NCI-H524 treated with DMSO at 0.1 percent for 48 hours (cell line): ENCODE results near the gene EEIG2.

Experiments
- DNase-seq: peaks from one replicate; lab custom pipeline; 2025; lab: John Stamatoyannopoulos, UW

Gene EEIG2

GRCh38 chr1:108584428-108584856, 24.5 kb downstream of the EEIG2 start:
- DNase-seq, result no peak

- DNase-seq, result no peak
Observed at GRCh38 chr1:108585313-108585712, 25.4 kb downstream of the EEIG2 start.

- no peak for DNase-seq
Observed at GRCh38 chr1:108590441-108590840, 30.5 kb downstream of the EEIG2 start.

- no peak for DNase-seq
Observed at GRCh38 chr1:108590957-108591356, 31.1 kb downstream of the EEIG2 start.

GRCh38 chr1:108591466-108591865, 31.6 kb downstream of the EEIG2 start:
- no peak for DNase-seq

GRCh38 chr1:108592030-108592759, 32.3 kb downstream of the EEIG2 start:
- DNase-seq, result no peak

GRCh38 chr1:108593448-108593847, 33.5 kb downstream of the EEIG2 start:
- DNase-seq, result no peak

- DNase-seq, result no peak
Observed at GRCh38 chr1:108595507-108595906, 35.6 kb downstream of the EEIG2 start.

- DNase-seq, result no peak
Observed at GRCh38 chr1:108597041-108597440, 37.1 kb downstream of the EEIG2 start.

GRCh38 chr1:108598340-108598739, 38.4 kb downstream of the EEIG2 start:
- DNase-seq, result no peak

- no peak for DNase-seq
Observed at GRCh38 chr1:108600504-108600903, 40.6 kb downstream of the EEIG2 start.

- no peak for DNase-seq
Observed at GRCh38 chr1:108601708-108602410, 42.0 kb downstream of the EEIG2 start.

- DNase-seq, result no peak
Observed at GRCh38 chr1:108605633-108606032, 45.7 kb downstream of the EEIG2 start.

- DNase-seq, result no peak
Observed at GRCh38 chr1:108606478-108606877, 46.6 kb downstream of the EEIG2 start.

- peak; percentile 41 for DNase-seq
Observed at GRCh38 chr1:108609483-108610049, 49.7 kb downstream of the EEIG2 start.
